Measurements from ENCODE around the gene SESTD1.

SESTD1 gene

GRCh38 chr2:179264368-179265081 is at the start of gene SESTD1:
SESTD1 (minus strand) TSS chr2:179264832; CDS start chr2:179191841, 72,991 bp downstream.
- TF ChIP-seq, protein P1, sequence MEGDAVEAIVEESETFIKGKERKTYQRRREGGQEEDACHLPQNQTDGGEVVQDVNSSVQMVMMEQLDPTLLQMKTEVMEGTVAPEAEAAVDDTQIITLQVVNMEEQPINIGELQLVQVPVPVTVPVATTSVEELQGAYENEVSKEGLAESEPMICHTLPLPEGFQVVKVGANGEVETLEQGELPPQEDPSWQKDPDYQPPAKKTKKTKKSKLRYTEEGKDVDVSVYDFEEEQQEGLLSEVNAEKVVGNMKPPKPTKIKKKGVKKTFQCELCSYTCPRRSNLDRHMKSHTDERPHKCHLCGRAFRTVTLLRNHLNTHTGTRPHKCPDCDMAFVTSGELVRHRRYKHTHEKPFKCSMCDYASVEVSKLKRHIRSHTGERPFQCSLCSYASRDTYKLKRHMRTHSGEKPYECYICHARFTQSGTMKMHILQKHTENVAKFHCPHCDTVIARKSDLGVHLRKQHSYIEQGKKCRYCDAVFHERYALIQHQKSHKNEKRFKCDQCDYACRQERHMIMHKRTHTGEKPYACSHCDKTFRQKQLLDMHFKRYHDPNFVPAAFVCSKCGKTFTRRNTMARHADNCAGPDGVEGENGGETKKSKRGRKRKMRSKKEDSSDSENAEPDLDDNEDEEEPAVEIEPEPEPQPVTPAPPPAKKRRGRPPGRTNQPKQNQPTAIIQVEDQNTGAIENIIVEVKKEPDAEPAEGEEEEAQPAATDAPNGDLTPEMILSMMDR (IDR thresholded peaks at IDR 0.05), result no peak

GRCh38 chr2:179313057-179313456 is 48.4 kb upstream of the SESTD1 start:
- TF ChIP-seq, protein P1 (IDR thresholded peaks at IDR 0.05), result no peak

DNA sequence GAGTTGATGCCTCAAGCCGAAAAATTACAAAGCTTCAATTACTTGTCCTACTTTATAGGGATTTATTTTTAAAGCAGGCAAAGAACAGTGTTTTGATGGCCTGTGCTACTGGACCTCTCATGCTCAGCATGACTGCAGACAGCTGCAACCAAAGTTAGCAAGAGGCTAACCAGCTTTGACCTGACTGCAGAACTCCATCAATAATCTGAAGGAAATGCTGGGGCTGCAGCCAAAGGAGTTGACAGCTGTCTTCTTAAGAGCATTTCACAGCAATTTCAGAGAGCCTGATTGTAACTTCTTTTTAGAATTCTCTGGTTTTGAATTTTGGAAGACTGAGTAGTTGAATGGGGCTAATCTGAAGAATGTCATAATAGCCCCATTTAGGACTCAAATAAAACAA is 46.5 kb upstream of the SESTD1 start:
- TF ChIP-seq, protein P1 (IDR thresholded peaks at IDR 0.05), result no peak

GRCh38 chr2:179307616-179308371 is 43.2 kb upstream of the SESTD1 start:
- TF ChIP-seq, protein P1 (IDR thresholded peaks at IDR 0.05), result no peak

DNA sequence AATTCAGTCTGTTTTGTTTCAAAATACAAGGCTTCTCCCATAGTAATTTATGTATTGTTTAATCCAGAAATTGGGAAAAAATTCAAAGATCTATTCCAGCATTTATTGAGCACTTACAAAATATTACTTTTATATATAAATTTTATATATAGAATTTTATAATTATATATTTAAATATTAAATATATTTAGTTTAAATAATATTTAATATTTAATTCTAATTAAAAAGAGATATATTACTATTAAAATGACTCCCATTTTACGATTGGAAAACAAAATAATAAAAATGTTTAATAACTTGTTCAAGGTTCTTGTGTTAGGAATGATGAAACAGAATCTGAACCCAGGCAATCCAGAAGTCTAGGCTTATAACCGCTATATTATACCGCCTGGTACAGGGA is 40.5 kb upstream of the SESTD1 start:
- TF ChIP-seq, protein P1 (IDR thresholded peaks at IDR 0.05), result no peak

GRCh38 chr2:179304424-179304823 is 39.8 kb upstream of the SESTD1 start:
- TF ChIP-seq, protein P1 (IDR thresholded peaks at IDR 0.05), result no peak

GRCh38 chr2:179302764-179303571 is 38.3 kb upstream of the SESTD1 start:
- TF ChIP-seq, protein P1 (IDR thresholded peaks at IDR 0.05), result no peak
